ENCODE measurements around the gene FBXW10.
"Not testable (repeated sequence)": the region's sequence is repeated elsewhere in the genome, so short reads cannot be mapped to it uniquely, and the experiment has no call there.

- not testable (repeated sequence) for TF ChIP-seq CTCF, POLR2A, POLR2AphosphoS5 (IDR thresholded peaks at IDR 0.05)
These were observed 27.2 kb downstream of the FBXW10 start for GRCh38 chr17:18771066-18771465.
